B cell (primary cell): ENCODE measurements around the gene CCNF. TPM values are rescaled to one million over a fixed set of nuclear protein-coding genes. Genes with fewer than 3 reads are reported as not detected.

Experiments used
- ATAC-seq: fragments of 200-7000 bp; cut with Tn5 transposase; one replicate; pipeline ENCODE4 v1.10.0; 2021; ENCODE audit warnings: low read depth, mild to moderate bottlenecking, moderate number of reproducible peaks, moderate library complexity
- CTCF ChIA-PET: fragments of 350-600 bp; sonication (Branson Sonifier 250); formaldehyde crosslinking; loops from one replicate; lab custom pipeline; 2021; ENCODE audit warnings: antibody characterized with exemption, inconsistent platforms; lab: Charles Lee
- POLR2A ChIA-PET: fragments of 350-600 bp; sonication (Branson Sonifier 250); formaldehyde crosslinking; loops from one replicate; lab custom pipeline; 2021; ENCODE audit warnings: antibody characterized with exemption; lab: Charles Lee
- DNase-seq: peaks from one replicate; pipeline ENCODE4 v3.0.0; 2013
- H2AFZ ChIP-seq: 2 replicates; pipeline ENCODE4 v1.6.1; 2012; ENCODE audit warnings: mild to moderate bottlenecking, low read depth, low read length; ENCODE audit not compliant: insufficient read depth, poor library complexity, severe bottlenecking
- H3K27ac ChIP-seq, 2 donors: 1 replicate in 1 of 2; 2 replicates in 1 of 2; pipeline ENCODE4 v1.5.1; 2012 to 2013; ENCODE audit warnings: low read length in 2 of 2, mild to moderate bottlenecking in 2 of 2, moderate library complexity in 1 of 2
- H3K27me3 ChIP-seq, 4 experiments: fragments of 200-600 bp in 1 of 4; sonication (generic) in 1 of 4; replicated peaks in 1 of 4; 1 replicate in 2 of 4; 2 replicates in 2 of 4; pipeline versions ENCODE4 v1.6.1 to v1.7.0; 2013 to 2016; ENCODE audit warnings: low read length in 3 of 4, mild to moderate bottlenecking in 2 of 4, mixed read lengths in 1 of 4, moderate library complexity in 1 of 4; ENCODE audit not compliant: insufficient read depth in 4 of 4, control insufficient read depth in 3 of 4; ENCODE audit errors: control extremely low read depth in 1 of 4
- H3K36me3 ChIP-seq, 2 experiments: replicated peaks in 1 of 2; 1 replicate in 1 of 2; 2 replicates in 1 of 2; pipeline versions ENCODE4 v1.6.1 to v1.7.1; 2013; ENCODE audit warnings: low read length in 1 of 2; ENCODE audit not compliant: insufficient read depth in 2 of 2, control insufficient read depth in 1 of 2; ENCODE audit errors: control extremely low read depth in 1 of 2, extremely low read depth in 1 of 2
- H3K4me1 ChIP-seq, 2 donors: fragments of 200-600 bp in 1 of 2; sonication (generic) in 1 of 2; 1 replicate in 1 of 2; 2 replicates in 1 of 2; pipeline versions ENCODE4 v1.5.1 to v1.6.1; 2013 to 2017; ENCODE audit warnings: low read length in 2 of 2; ENCODE audit not compliant: control insufficient read depth in 2 of 2, insufficient read depth in 2 of 2
- H3K4me2 ChIP-seq: replicated peaks from 2 replicates; pipeline ENCODE3; 2012; ENCODE audit warnings: mild to moderate bottlenecking, low read depth, low read length; ENCODE audit not compliant: poor library complexity, severe bottlenecking
- H3K4me3 ChIP-seq, 5 experiments: fragments of 200-600 bp in 1 of 5; sonication (generic) in 1 of 5; 1 replicate in 3 of 5; 2 replicates in 2 of 5; pipeline versions ENCODE4 v1.5.1 to v1.7.0; 2011 to 2016; ENCODE audit warnings: low read length in 4 of 5, mild to moderate bottlenecking in 4 of 5, low read depth in 2 of 5, control low read depth in 1 of 5, moderate library complexity in 1 of 5; ENCODE audit not compliant: insufficient read depth in 1 of 5; ENCODE audit errors: control extremely low read depth in 1 of 5, extremely low read depth in 1 of 5
- H3K79me2 ChIP-seq: fragments of 200-600 bp; sonication (generic); one replicate; pipeline ENCODE4 v1.6.0; 2016; ENCODE audit warnings: low read length; ENCODE audit not compliant: control insufficient read depth, insufficient read depth
- H3K9ac ChIP-seq: fragments of 200-600 bp; sonication (generic); 2 replicates; pipeline ENCODE4 v1.6.1; 2017; ENCODE audit warnings: mild to moderate bottlenecking, low read length, moderate library complexity
- H3K9me3 ChIP-seq, 3 donors: one replicate each; pipeline versions ENCODE4 v1.6.1 to v1.7.1; 2013; ENCODE audit warnings: low read length in 2 of 3; ENCODE audit not compliant: control insufficient read depth in 2 of 3, insufficient read depth in 1 of 3; ENCODE audit errors: control extremely low read depth in 1 of 3
- H4K20me1 ChIP-seq: 2 replicates; pipeline ENCODE4 v1.6.0; 2012; ENCODE audit warnings: mild to moderate bottlenecking, low read length; ENCODE audit not compliant: insufficient read depth, control insufficient read depth, poor library complexity, severe bottlenecking
- H3K27ac Mint-ChIP-seq: one replicate; pipeline ENCODE4 v1.8.0; 2021; ENCODE audit warnings: mixed read lengths
- H3K27me3 Mint-ChIP-seq: one replicate; pipeline ENCODE4 v1.8.0; 2021; ENCODE audit warnings: mixed read lengths
- H3K4me1 Mint-ChIP-seq: one replicate; pipeline ENCODE4 v1.8.0; 2021; ENCODE audit warnings: mixed read lengths
- H3K4me3 Mint-ChIP-seq: one replicate; pipeline ENCODE4 v1.8.0; 2021; ENCODE audit warnings: mixed read lengths
- H3K9me3 Mint-ChIP-seq: one replicate; pipeline ENCODE4 v1.8.0; 2022; ENCODE audit warnings: mixed read lengths; ENCODE audit not compliant: insufficient read depth
- EZH2 ChIP-seq: IDR thresholded peaks from 2 replicates; pipeline ENCODE4 v1.6.1; 2012; ENCODE audit warnings: borderline replicate concordance, low read depth, mild to moderate bottlenecking, moderate library complexity, low read length; ENCODE audit not compliant: insufficient read depth, poor library complexity, severe bottlenecking
- WGBS: methylation state at CpG from one replicate; pipeline ENCODE4 v1.1.5; 2013; ENCODE audit warnings: missing lambda C conversion rate; ENCODE audit not compliant: insufficient coverage; 5-methylcytosine and 5-hydroxymethylcytosine counted together
- intact Hi-C: fragments of 100-400 bp; cut with micrococcal nuclease; formaldehyde crosslinking; loops from one replicate; pipeline ENCODE4 v1.10.0; 2022
- polyA minus RNA-seq: library from RNA; depleted of rRNA, polyadenylated mRNA; stranded (reverse); fragments of >200 nt; gene quantifications from 2 replicates; pipeline ENCODE4 v1.2.3, GENCODE V29; 2012
- polyA plus RNA-seq: library from polyadenylated mRNA; depleted of rRNA; stranded (reverse); fragments of >200 nt; gene quantifications from 2 replicates; pipeline ENCODE4 v1.2.3, GENCODE V29; 2012
- total RNA-seq, 2 donors: library from RNA; stranded (reverse); fragments of 120-200 nt in 1 of 2; gene quantifications; 1 replicate in 1 of 2; 2 replicates in 1 of 2; pipeline versions ENCODE4 v1.2.3 to v1.2.4, GENCODE V29; 2013 to 2022
- TF ChIP-seq, protein P1 (sequence below): fragments of 200-600 bp; IDR thresholded peaks from one replicate; pipeline ENCODE4 v1.8.0; 2022; ENCODE audit warnings: antibody characterized with exemption, mild to moderate bottlenecking

Gene CCNF
- total RNA-seq (4.1 and 5.3 TPM in 2 replicates), polyA plus RNA-seq (3.2 and 4.7 TPM in 2 replicates), polyA minus RNA-seq (8.7 and 10.3 TPM in 2 replicates)
- total RNA-seq (2013): 3.5 TPM

DNA sequence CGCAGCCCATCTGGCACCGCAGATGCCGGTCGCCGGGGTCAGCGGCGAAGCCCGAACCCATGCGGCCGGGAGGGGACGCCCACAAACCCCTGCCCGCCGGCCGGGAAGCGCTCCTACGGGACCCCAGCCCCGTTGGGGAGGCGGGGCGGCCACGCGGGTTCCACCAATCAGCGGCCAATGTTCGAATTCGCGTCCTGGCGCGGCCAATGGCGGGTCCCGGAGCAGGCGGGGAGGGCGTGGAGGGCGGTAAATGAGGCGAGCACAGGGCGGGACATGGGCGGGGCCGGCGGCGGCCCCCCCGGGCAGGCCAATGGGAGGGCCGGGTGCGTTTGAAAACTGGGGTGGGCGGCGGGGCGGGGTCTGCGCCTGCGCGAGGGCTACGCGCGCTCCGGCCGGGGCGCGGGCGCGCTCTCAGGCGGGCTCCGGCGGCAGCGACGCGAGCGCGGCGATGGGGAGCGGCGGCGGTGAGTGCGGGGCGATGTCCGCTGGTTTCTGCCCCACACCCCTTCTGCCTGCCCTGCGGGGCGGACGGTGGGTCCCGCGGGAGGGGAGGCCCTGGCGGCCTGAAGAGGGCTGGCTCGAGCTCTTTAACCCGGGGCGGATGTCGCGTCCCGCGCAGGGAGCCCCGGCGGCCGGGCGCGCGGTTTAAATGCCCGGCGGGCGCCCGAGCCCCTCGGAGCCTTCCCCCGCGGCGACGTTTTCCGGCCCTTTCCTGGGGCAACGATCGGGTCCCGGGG, at the start of gene CCNF:
Gene CCNF, plus strand, starts transcription at position 414 of the 737 bp plus-strand sequence. Its CDS starts 35 bp downstream, at position 449.
- Histone ChIP-seq H3K79me2 (peaks cover 17% of the 10 kb centered on the region), H3K4me3 (peak within 1 kb of the TSS; percentile 45 to 84 (median 77)), H3K36me3 (peaks cover 0 to 10% of the 10 kb centered on the region in 2 experiments), H3K9me3 (no peaks in the 10 kb centered on the region), H3K27me3 (no peaks in the 10 kb centered on the region), H2AFZ (peak within 1 kb of the TSS; percentile 98), H3K4me2 (peak within 1 kb of the TSS; percentile 95), H3K27ac (peak within 1 kb of the TSS in 1 of 2 donors; percentile 53), H3K4me1 (peaks cover 9 to 17% of the 10 kb centered on the region in 2 donors), H4K20me1 (no peaks in the 10 kb centered on the region), H3K9ac (peak within 1 kb of the TSS; percentile 69)
- H3K27me3 Mint-ChIP-seq: no peaks in the 10 kb centered on the region
- no peak for TF ChIP-seq EZH2
- TF ChIP-seq, protein P1, sequence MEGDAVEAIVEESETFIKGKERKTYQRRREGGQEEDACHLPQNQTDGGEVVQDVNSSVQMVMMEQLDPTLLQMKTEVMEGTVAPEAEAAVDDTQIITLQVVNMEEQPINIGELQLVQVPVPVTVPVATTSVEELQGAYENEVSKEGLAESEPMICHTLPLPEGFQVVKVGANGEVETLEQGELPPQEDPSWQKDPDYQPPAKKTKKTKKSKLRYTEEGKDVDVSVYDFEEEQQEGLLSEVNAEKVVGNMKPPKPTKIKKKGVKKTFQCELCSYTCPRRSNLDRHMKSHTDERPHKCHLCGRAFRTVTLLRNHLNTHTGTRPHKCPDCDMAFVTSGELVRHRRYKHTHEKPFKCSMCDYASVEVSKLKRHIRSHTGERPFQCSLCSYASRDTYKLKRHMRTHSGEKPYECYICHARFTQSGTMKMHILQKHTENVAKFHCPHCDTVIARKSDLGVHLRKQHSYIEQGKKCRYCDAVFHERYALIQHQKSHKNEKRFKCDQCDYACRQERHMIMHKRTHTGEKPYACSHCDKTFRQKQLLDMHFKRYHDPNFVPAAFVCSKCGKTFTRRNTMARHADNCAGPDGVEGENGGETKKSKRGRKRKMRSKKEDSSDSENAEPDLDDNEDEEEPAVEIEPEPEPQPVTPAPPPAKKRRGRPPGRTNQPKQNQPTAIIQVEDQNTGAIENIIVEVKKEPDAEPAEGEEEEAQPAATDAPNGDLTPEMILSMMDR: no peak
- peak within 1 kb of the TSS; percentile 96 for H3K4me3 Mint-ChIP-seq
- H3K9me3 Mint-ChIP-seq: no peaks in the 10 kb centered on the region
- ChIA-PET POLR2A (interaction anchor here (0.5 to 2.0 kb wide), 4 partner anchors 11 to 147 kb away, joined by 3 to 6 read pairs (median 3); partner anchors contain the start of gene TEDC2), CTCF (interaction anchor here (0.7 to 4.4 kb wide), 9 partner anchors 11 to 387 kb away, joined by 3 to 31 read pairs (median 5); partner anchors contain the start of gene TBC1D24)
- under 1% methylated on average over 103 of the region's 103 CpGs for WGBS
- DNase-seq: peak; percentile 98
- H3K4me1 Mint-ChIP-seq: peaks cover 13% of the 10 kb centered on the region
- intact Hi-C loops: loop anchor here (1.0 kb wide), 4 partner anchors 31 to 161 kb away; partner anchors contain the start of genes RNPS1 and TEDC2
- H3K27ac Mint-ChIP-seq: peak within 1 kb of the TSS; percentile 85
- ATAC-seq: peak; percentile 97

- H3K4me3 ChIP-seq: no peak overlapping the region
- POLR2A ChIA-PET: no interaction called here
- no peak overlapping the region for H3K4me2 ChIP-seq
- no CpG with 5 or more reads among the region's 1 CpG for WGBS
- H2AFZ ChIP-seq: no peak overlapping the region
- ATAC-seq (no peak), DNase-seq (no peak)
- Mint-ChIP-seq H3K9me3 (no peaks in the 10 kb centered on the region), H3K4me3 (no peak overlapping the region), H3K4me1 (no peaks in the 10 kb centered on the region), H3K27ac (no peak overlapping the region), H3K27me3 (peaks cover 11% of the 10 kb centered on the region)
- peaks cover 0 to under 1% (median 0%) of the 10 kb centered on the region in 3 donors for H3K9me3 ChIP-seq
- no peaks in the 10 kb centered on the region for H3K4me1 ChIP-seq
- H3K79me2 ChIP-seq: no peaks in the 10 kb centered on the region
- no peak overlapping the region for H3K27ac ChIP-seq
- peaks cover 0 to 5% (median 0%) of the 10 kb centered on the region in 4 experiments for H3K27me3 ChIP-seq
- no peak overlapping the region for H3K9ac ChIP-seq
- no peaks in the 10 kb centered on the region for H3K36me3 ChIP-seq
- CTCF ChIA-PET: interaction anchor here (0.7 kb wide), 1 partner anchor 938 kb away, joined by 3 read pairs; no protein-coding TSS in a partner anchor
- intact Hi-C loops: no loop called here
- H4K20me1 ChIP-seq: no peaks in the 10 kb centered on the region
- TF ChIP-seq EZH2: no peak
- TF ChIP-seq, protein P1: no peak
These were observed 45.7 kb upstream of the CCNF start for GRCh38 chr16:2383501-2383900.
